ENCODE measurements around the gene PDE2A.

- TF ChIP-seq CTCF (IDR thresholded peaks at IDR 0.05; ENCODE audit: low read depth, low read length) = no peak
- no peak for TF ChIP-seq MAX (IDR thresholded peaks at IDR 0.05; ENCODE audit: low read depth, low read length)
- no peak for TF ChIP-seq POLR2A (IDR thresholded peaks at IDR 0.05; ENCODE audit: extremely low read depth, insufficient read length)
These were observed 55.4 kb downstream of the PDE2A start for GRCh38 chr11:72618803-72619202.
